Astrocyte of the hippocampus (primary cell): ENCODE results near the gene TMEM221.

Experiments
- DNase-seq: peaks from one replicate; pipeline ENCODE4 v3.0.0; 2011; ENCODE audit warnings: low read depth, low spot score

The TMEM221 gene

DNA sequence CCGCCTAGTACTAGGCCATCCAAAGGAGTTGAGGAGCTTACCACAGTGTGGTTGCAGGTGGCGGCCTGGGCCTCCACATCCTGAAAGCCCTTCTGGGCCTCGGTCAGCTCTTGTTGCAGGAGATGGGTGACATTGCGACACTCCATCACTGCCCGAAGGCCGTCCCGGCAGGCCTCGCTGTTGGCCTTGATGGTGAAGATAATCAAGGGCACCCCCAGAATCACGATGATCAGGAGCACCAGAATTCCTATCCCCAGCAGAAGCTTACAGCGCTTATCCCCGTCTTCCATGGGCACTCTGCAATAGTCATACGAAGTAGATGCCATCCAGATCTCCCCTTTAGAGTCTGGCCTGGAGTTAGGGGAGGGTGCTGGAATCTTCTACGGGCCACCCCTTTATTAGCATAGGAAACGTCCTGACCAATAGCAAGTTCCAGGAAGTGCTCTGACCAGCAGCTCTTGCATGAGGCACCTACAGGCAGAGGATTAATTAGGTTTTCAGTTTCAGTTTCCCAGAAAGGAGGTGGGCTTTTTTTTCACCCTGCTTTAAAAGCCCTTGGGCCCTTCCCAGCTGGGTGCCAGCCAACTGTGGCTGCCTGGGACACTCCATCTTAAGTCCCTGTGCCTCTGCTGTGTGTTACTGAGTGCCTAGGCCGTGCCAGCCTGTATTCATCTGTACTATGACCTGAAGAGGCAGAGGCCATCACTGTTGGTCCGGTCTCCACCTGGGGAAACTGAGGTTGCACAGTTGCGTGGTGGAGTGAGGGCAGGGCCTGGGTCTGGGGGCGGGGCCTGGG is 43.0 kb downstream of the TMEM221 start, which contains the start of gene BST2:
Gene BST2 (minus strand): TSS at position 381 of the 796 bp plus-strand sequence. CDS start 55 bp downstream, at position 326.
- DNase-seq, result peak; percentile 76

DNA sequence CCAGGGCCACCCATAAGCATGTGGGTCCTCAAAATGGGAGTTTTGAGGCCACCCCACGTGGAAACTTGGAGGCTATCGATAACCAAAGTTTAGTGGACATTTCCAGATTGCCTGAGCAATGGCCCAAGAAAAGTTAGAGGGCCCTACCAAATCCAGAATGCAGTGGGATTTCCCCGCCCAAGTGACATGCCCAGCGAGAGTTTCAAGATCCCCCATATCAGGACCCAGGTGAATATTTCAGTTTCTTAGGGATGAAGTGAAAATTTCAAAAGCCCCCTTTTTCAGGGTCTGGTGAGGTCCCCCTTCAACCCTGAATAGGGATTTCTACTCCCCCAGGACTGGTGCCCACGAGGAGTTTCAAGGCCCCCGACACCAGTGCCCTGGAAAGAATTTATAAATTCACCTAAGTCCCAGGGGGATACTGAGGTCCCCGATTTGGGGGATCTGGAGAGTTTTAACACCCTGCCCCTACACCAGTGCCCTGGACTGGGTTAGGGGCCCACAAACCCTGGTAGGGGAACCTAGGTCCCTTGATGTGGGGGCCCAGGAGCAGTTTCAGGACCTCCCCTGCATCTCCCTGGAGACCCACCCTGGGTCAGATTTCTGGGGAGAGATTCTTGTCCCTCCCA is 43.7 kb downstream of the TMEM221 start:
- DNase-seq, result no peak

- DNase-seq, result no peak
Measured at GRCh38 chr19:17404015-17404414, 44.5 kb downstream of the TMEM221 start.

GRCh38 chr19:17402982-17403855 is 45.2 kb downstream of the TMEM221 start:
- no peak for DNase-seq

DNA sequence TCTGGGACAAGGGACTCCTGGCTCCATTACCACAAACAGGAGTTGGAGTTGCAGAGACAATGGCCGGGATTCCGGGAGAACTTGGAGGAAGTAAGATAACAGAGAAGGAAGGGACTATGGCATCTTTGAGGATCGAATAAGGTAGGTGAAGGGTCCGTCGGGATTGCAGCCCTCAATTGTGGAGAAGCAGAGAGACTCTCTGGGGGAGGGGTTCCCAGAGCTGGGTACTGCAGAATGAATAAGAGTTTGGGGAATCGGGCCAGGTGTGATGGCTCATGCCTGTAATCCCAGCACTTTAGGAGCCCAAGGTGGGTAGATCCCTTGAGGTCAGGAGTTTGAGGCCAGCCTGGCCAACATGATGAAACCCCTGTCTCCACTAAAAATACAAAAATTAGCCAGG is 46.8 kb downstream of the TMEM221 start:
- no peak for DNase-seq

- DNase-seq, result no peak
Measured at GRCh38 chr19:17398902-17399527, 49.5 kb downstream of the TMEM221 start.

DNA sequence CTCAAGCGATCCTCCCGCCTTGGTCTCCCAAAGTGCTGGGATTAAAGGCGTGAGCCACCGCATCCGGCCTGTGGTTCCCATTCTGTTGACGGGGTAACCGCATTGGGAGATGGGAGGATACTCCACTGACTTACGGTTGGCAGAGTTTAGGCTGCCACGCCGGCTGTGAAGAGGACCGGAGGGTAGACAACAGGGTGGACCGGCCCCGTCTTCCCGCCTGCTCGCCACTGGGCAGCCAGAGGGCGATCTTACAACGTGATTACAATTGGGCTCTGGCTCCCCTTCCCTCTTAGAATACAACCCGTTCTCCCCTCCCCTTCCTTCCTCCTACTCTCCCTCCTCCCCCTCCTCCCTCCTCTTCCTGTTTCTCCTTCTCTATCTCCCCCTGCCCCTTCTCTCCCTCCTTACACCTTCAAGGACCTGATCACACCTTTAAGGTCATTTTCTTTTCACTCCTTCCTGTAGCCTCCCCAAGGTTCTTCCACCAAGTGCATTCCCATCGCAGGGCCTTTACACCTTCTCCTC is 53.5 kb downstream of the TMEM221 start:
- peak; percentile 72 for DNase-seq

GRCh38 chr19:17393914-17394313 is 54.6 kb downstream of the TMEM221 start, which contains the start of gene CCDC194:
CCDC194 (minus strand) TSS chr19:17394196; CDS start chr19:17394158, 38 bp downstream.
- DNase-seq, result no peak

- DNase-seq, result no peak
Measured at GRCh38 chr19:17393002-17393401, 55.5 kb downstream of the TMEM221 start.

- DNase-seq, result no peak
Measured at GRCh38 chr19:17391371-17392151, 56.9 kb downstream of the TMEM221 start.

GRCh38 chr19:17390665-17391370 is 57.6 kb downstream of the TMEM221 start:
- DNase-seq, result peak; percentile 98

- peak; percentile 37 for DNase-seq
Measured at GRCh38 chr19:17389957-17390664, 58.4 kb downstream of the TMEM221 start.

DNA sequence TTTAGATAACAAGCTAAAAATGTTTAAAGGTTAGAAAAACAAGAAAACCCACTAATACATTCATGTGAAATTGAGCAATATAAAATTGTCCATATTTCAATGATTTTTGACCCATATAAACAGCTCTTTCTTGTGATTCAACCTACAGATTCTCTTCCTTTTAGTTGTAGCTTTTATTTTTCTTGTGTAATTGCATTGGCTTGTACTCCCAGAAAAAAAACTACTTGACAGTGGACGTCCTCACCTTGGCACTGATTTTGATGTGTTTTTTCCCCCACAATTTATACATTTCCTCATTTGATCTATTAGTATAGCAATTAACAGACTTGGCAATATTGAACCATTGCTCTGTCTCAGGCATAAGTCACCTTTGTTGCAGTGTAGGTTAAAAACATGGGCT is 59.2 kb downstream of the TMEM221 start:
- no peak for DNase-seq

DNA sequence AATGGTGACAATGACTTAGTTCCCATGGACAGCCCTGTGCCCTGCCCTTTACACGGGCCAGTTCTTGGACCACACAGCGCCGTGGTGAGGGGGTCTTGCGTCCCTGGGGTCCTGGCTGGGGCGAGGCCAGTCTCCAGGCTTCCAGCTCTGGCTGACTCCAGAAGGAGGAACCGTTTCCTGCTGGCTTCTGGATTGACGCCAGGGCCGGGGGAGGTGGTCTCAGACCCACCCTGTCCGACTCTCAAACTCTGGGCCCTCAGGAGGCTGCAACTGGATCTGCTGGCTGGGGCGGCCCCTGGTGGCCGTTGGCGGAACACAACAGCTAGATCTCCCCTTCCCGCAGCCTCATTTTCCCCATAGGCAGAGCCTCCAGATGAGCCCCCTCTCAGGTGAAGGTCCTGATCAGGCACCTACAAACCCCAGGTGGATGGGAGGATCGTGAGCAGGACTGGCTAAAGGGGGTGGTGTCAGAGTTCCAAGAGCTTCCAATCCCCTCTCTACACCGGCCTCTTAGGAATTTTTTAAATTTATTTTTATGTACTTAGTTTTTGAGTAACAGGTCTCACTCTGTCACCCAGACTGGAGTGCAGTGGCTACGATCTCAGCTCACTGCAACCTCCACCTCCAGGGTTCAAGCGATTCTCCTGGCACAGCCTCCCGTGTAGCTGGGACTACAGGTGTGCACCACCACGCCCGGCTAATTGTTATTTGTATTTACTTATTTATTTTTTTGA is 62.4 kb downstream of the TMEM221 start:
- DNase-seq, result peak; percentile 75
